H9 (cell line): Measurements from ENCODE around the gene DNAH11. TPM values are rescaled to one million over a fixed set of nuclear protein-coding genes. Genes with fewer than 3 reads are reported as not detected.

Source experiments
- DNase-seq: peaks from one replicate; pipeline ENCODE4 v3.0.0-alpha.2; 2017
- H2AFZ ChIP-seq: one replicate; pipeline ENCODE4 v1.6.1; 2013; ENCODE audit warnings: mild to moderate bottlenecking, low read length, control low read depth, moderate library complexity
- H2AK5ac ChIP-seq: 2 replicates; pipeline ENCODE4 v1.6.1; 2013; ENCODE audit warnings: low read length, control low read depth, mixed read lengths; ENCODE audit not compliant: insufficient read length
- H2BK120ac ChIP-seq: one replicate; pipeline ENCODE4 v1.6.1; 2013; ENCODE audit warnings: low read depth, mild to moderate bottlenecking, low read length, control low read depth, inconsistent platforms; ENCODE audit not compliant: poor library complexity, severe bottlenecking
- H2BK12ac ChIP-seq: 2 replicates; pipeline ENCODE4 v1.6.1; 2013; ENCODE audit warnings: low read length, control low read depth, mixed read lengths, low read depth; ENCODE audit not compliant: insufficient read length
- H2BK15ac ChIP-seq: 2 replicates; pipeline ENCODE4 v1.6.1; 2013; ENCODE audit warnings: low read depth, low read length, control low read depth
- H2BK20ac ChIP-seq: one replicate; pipeline ENCODE4 v1.6.1; 2013; ENCODE audit warnings: low read depth, mild to moderate bottlenecking, low read length, control low read depth, inconsistent platforms; ENCODE audit not compliant: poor library complexity, severe bottlenecking
- H2BK5ac ChIP-seq: 2 replicates; pipeline ENCODE4 v1.6.1; 2013; ENCODE audit warnings: low read length, control low read depth, mixed read lengths; ENCODE audit not compliant: insufficient read length
- H3K14ac ChIP-seq: 2 replicates; pipeline ENCODE4 v1.6.1; 2013; ENCODE audit warnings: low read length, control low read depth; ENCODE audit not compliant: insufficient read depth
- H3K18ac ChIP-seq: 2 replicates; pipeline ENCODE4 v1.6.1; 2013; ENCODE audit warnings: low read depth, mild to moderate bottlenecking, mixed read lengths, low read length, control low read depth; ENCODE audit not compliant: insufficient read length
- H3K23ac ChIP-seq: 2 replicates; pipeline ENCODE4 v1.6.1; 2013; ENCODE audit warnings: low read length, control low read depth, mixed read lengths, low read depth; ENCODE audit not compliant: insufficient read length
- H3K23me2 ChIP-seq: 2 replicates; pipeline ENCODE4 v1.6.1; 2013; ENCODE audit warnings: low read depth, mild to moderate bottlenecking, mixed read lengths, low read length, control low read depth; ENCODE audit not compliant: insufficient read length, poor library complexity, severe bottlenecking
- H3K27ac ChIP-seq: 2 replicates; pipeline ENCODE4 v1.5.1; 2013; ENCODE audit warnings: low read length, control low read depth, mixed read lengths, low read depth; ENCODE audit not compliant: insufficient read length
- H3K27me3 ChIP-seq: 2 replicates; pipeline ENCODE4 v1.6.1; 2013; ENCODE audit warnings: low read length, control low read depth, inconsistent platforms; ENCODE audit not compliant: insufficient read depth
- H3K4ac ChIP-seq: 2 replicates; pipeline ENCODE4 v1.6.1; 2013; ENCODE audit warnings: low read depth, mild to moderate bottlenecking, control low read depth, inconsistent platforms, low read length, moderate library complexity
- H3K4me1 ChIP-seq: 2 replicates; pipeline ENCODE4 v1.6.1; 2013; ENCODE audit warnings: low read length, control low read depth, inconsistent platforms; ENCODE audit not compliant: insufficient read depth
- H3K4me2 ChIP-seq: 2 replicates; pipeline ENCODE4 v1.6.1; 2013; ENCODE audit warnings: low read length, control low read depth, mixed read lengths; ENCODE audit not compliant: insufficient read length, insufficient read depth
- H3K56ac ChIP-seq: 2 replicates; pipeline ENCODE4 v1.6.1; 2013; ENCODE audit warnings: low read depth, mild to moderate bottlenecking, mixed read lengths, low read length, control low read depth; ENCODE audit not compliant: insufficient read length
- H3K79me1 ChIP-seq: 2 replicates; pipeline ENCODE4 v1.6.1; 2013; ENCODE audit warnings: low read depth, mild to moderate bottlenecking, moderate library complexity, low read length, control low read depth, inconsistent platforms; ENCODE audit not compliant: insufficient read depth, poor library complexity, severe bottlenecking
- H3K79me2 ChIP-seq: 2 replicates; pipeline ENCODE4 v1.6.1; 2013; ENCODE audit warnings: low read length, control low read depth, inconsistent platforms; ENCODE audit not compliant: insufficient read depth
- H3K9ac ChIP-seq: 2 replicates; pipeline ENCODE4 v1.6.1; 2013; ENCODE audit warnings: low read length, control low read depth, mixed read lengths; ENCODE audit not compliant: insufficient read length; ENCODE audit errors: extremely low read depth
- H3K9me3 ChIP-seq: one replicate; pipeline ENCODE4 v1.6.1; 2013; ENCODE audit warnings: low read depth, low read length, inconsistent platforms; ENCODE audit not compliant: control insufficient read depth
- H3T11ph ChIP-seq: one replicate; pipeline ENCODE4 v1.6.1; 2013; ENCODE audit warnings: mild to moderate bottlenecking, low read length, control low read depth, inconsistent platforms
- H4K20me1 ChIP-seq: one replicate; pipeline ENCODE4 v1.6.1; 2013; ENCODE audit not compliant: control insufficient read depth, insufficient read length, insufficient read depth
- H4K5ac ChIP-seq: 2 replicates; pipeline ENCODE4 v1.6.1; 2013; ENCODE audit warnings: low read depth, mild to moderate bottlenecking, mixed read lengths, low read length, control low read depth; ENCODE audit not compliant: insufficient read length
- H4K8ac ChIP-seq: replicated peaks from 2 replicates; pipeline ENCODE4 v1.6.1; 2013; ENCODE audit warnings: low read length, control low read depth, mixed read lengths, low read depth; ENCODE audit not compliant: insufficient read length
- H4K91ac ChIP-seq: 2 replicates; pipeline ENCODE4 v1.6.1; 2013; ENCODE audit warnings: low read depth, mild to moderate bottlenecking, moderate library complexity, mixed read lengths, low read length, control low read depth; ENCODE audit not compliant: insufficient read length
- H3K27ac Mint-ChIP-seq, 3 experiments: 2 replicates in 2 of 3; 3 replicates in 1 of 3; pipeline ENCODE4 v1.8.0; 2020 to 2021; ENCODE audit warnings: mixed read lengths in 3 of 3, mild to moderate bottlenecking in 1 of 3, moderate library complexity in 1 of 3
- H3K27me3 Mint-ChIP-seq: 2 replicates; pipeline ENCODE4 v1.8.0; 2021; ENCODE audit warnings: low read depth, mild to moderate bottlenecking, moderate library complexity, mixed read lengths
- H3K36me3 Mint-ChIP-seq, 3 experiments: 2 replicates in 2 of 3; 3 replicates in 1 of 3; pipeline ENCODE4 v1.8.0; 2020 to 2021; ENCODE audit warnings: low read depth in 3 of 3, mixed read lengths in 3 of 3; ENCODE audit not compliant: insufficient read depth in 1 of 3
- H3K4me1 Mint-ChIP-seq, 2 experiments: 2 replicates each; pipeline ENCODE4 v1.8.0; 2020; ENCODE audit warnings: mixed read lengths in 2 of 2
- H3K4me3 Mint-ChIP-seq, 2 experiments: 2 replicates in 1 of 2; 3 replicates in 1 of 2; pipeline ENCODE4 v1.8.0; 2020 to 2021; ENCODE audit warnings: mild to moderate bottlenecking in 2 of 2, mixed read lengths in 2 of 2, moderate library complexity in 1 of 2
- H3K9me3 Mint-ChIP-seq, 2 experiments: 2 replicates in 1 of 2; 3 replicates in 1 of 2; pipeline ENCODE4 v1.8.0; 2020; ENCODE audit warnings: mild to moderate bottlenecking in 2 of 2, mixed read lengths in 2 of 2, moderate library complexity in 1 of 2
- CTCF ChIP-seq: fragments of 200-600 bp; sonication (generic); conservative IDR thresholded peaks from 3 replicates; pipeline ENCODE4 v1.8.0; 2021; ENCODE audit warnings: antibody characterized with exemption, mild to moderate bottlenecking
- WGBS: extraction: QIAGEN DNeasy Blood & Tissue Kit; methylation state at CpG from one replicate; pipeline ENCODE4 v1.1.7; 2013; ENCODE audit warnings: missing lambda C conversion rate, low lambda C conversion rate, mixed read lengths; ENCODE audit not compliant: insufficient read length; ENCODE audit errors: extremely low coverage; 5-methylcytosine and 5-hydroxymethylcytosine counted together
- total RNA-seq: library from RNA; stranded (reverse); gene quantifications from 2 replicates; pipeline ENCODE4 v1.2.1, GENCODE V29; 2021

DNAH11 gene
- total RNA-seq, 1 experiment from 2014 or later, result 2.5 TPM

- Histone ChIP-seq H3K9ac (no peak overlapping the region), H2AFZ (no peak overlapping the region), H3K14ac (no peak overlapping the region), H3K27me3 (no peaks in the 10 kb centered on the region), H3T11ph (no peak overlapping the region), H3K4me2 (no peak overlapping the region), H2BK20ac (no peak overlapping the region), H4K91ac (no peak overlapping the region), H3K23me2 (no peaks in the 10 kb centered on the region), H3K4ac (no peak overlapping the region), H3K79me2 (no peaks in the 10 kb centered on the region), H3K23ac (no peak overlapping the region), H3K9me3 (no peaks in the 10 kb centered on the region), H2AK5ac (no peak overlapping the region), H3K79me1 (no peaks in the 10 kb centered on the region), H4K20me1 (no peaks in the 10 kb centered on the region), H3K56ac (no peak overlapping the region), H4K5ac (no peak overlapping the region), H2BK15ac (no peak overlapping the region), H4K8ac (no peak overlapping the region), H3K18ac (no peak overlapping the region), H3K4me1 (no peaks in the 10 kb centered on the region), H2BK5ac (no peak overlapping the region), H2BK12ac (no peak overlapping the region), H2BK120ac (no peak overlapping the region), H3K27ac (no peak overlapping the region)
- no peak for TF ChIP-seq CTCF
- Mint-ChIP-seq H3K9me3 (peaks cover 3 to 29% of the 10 kb centered on the region in 2 experiments; a peak in 4 of 5 replicates), H3K4me3 (no peak overlapping the region), H3K27me3 (no peaks in the 10 kb centered on the region), H3K4me1 (peaks cover 8 to 15% of the 10 kb centered on the region in 2 experiments), H3K27ac (peak overlapping the region in 1 of 3 experiments; percentile 65; a peak in 1 of 7 replicates), H3K36me3 (peaks cover 42 to 66% (median 52%) of the 10 kb centered on the region in 3 experiments)
- DNase-seq, result no peak
- WGBS, result no CpG with 5 or more reads among the region's 2 CpGs
These were observed 38.8 kb upstream of the DNAH11 start for GRCh38 chr7:21504021-21504420.
